Neural cell (in vitro differentiated cells): ENCODE results near the gene ZNF669. TPM values are rescaled to one million over a fixed set of nuclear protein-coding genes. Genes with fewer than 3 reads are reported as not detected.

Experiments
- H2AFZ ChIP-seq: fragments of 200-600, 300-800 bp; sonication (generic), shearing (Covaris generic); 2 replicates; pipeline ENCODE4 v1.6.0; 2014; ENCODE audit warnings: low read depth, mild to moderate bottlenecking, antibody characterized with exemption, low read length, moderate library complexity
- H3F3A ChIP-seq: fragments of 200-600 bp; shearing (Covaris generic); 2 replicates; pipeline ENCODE4 v1.6.1; 2016; ENCODE audit warnings: mild to moderate bottlenecking, moderate library complexity, mixed read lengths, antibody characterized with exemption, low read length; ENCODE audit not compliant: insufficient read depth, poor library complexity, severe bottlenecking
- H3K27ac ChIP-seq: fragments of 200-600, 300-800 bp; sonication (generic), shearing (Covaris generic); 2 replicates; pipeline ENCODE4 v1.5.1; 2014; ENCODE audit warnings: mild to moderate bottlenecking, low read length, moderate library complexity
- H3K27me3 ChIP-seq: fragments of 300-800, 200-600 bp; sonication (generic), shearing (Covaris generic); 2 replicates; pipeline ENCODE4 v1.6.0; 2014; ENCODE audit warnings: mild to moderate bottlenecking, low read depth, low read length, moderate library complexity; ENCODE audit not compliant: insufficient read depth
- H3K36me3 ChIP-seq: fragments of 300-800, 200-600 bp; sonication (generic), shearing (Covaris generic); 2 replicates; pipeline ENCODE4 v1.5.1; 2014; ENCODE audit warnings: mild to moderate bottlenecking, antibody characterized with exemption, low read length, moderate library complexity; ENCODE audit not compliant: insufficient read depth
- H3K4me2 ChIP-seq: fragments of 300-800, 200-600 bp; sonication (generic), shearing (Covaris generic); 2 replicates; pipeline ENCODE4 v1.6.0; 2014; ENCODE audit warnings: mild to moderate bottlenecking, low read length
- H3K4me3 ChIP-seq: fragments of 300-800, 200-600 bp; sonication (generic), shearing (Covaris generic); 2 replicates; pipeline ENCODE4 v1.5.1; 2014; ENCODE audit warnings: mild to moderate bottlenecking, low read length, moderate library complexity
- H3K79me2 ChIP-seq: fragments of 200-600 bp; shearing (Covaris generic); replicated peaks from 2 replicates; pipeline ENCODE4 v1.6.0; 2014; ENCODE audit warnings: mild to moderate bottlenecking, low read length, moderate library complexity; ENCODE audit not compliant: insufficient read depth
- H3K9ac ChIP-seq: fragments of 300-800, 200-600 bp; sonication (generic), shearing (Covaris generic); 2 replicates; pipeline ENCODE4 v1.6.1; 2016; ENCODE audit warnings: mild to moderate bottlenecking, low read length, mixed read lengths
- H3K9me2 ChIP-seq: fragments of 200-600 bp; shearing (Covaris generic); 2 replicates; pipeline ENCODE4 v1.6.1; 2016; ENCODE audit warnings: mild to moderate bottlenecking, low read length, mixed read lengths; ENCODE audit not compliant: insufficient read depth
- H3K9me3 ChIP-seq: fragments of 200-600, 300-800 bp; sonication (generic), shearing (Covaris generic); 2 replicates; pipeline ENCODE4 v1.6.1; 2016; ENCODE audit warnings: mild to moderate bottlenecking, mixed run types, low read length, moderate library complexity, mixed read lengths
- H4K20me1 ChIP-seq: fragments of 200-600 bp; shearing (Covaris generic); 2 replicates; pipeline ENCODE4 v1.6.1; 2016; ENCODE audit warnings: mild to moderate bottlenecking, mixed run types; ENCODE audit not compliant: insufficient read depth
- CTCF ChIP-seq: fragments of 450-650 bp; IDR thresholded peaks from 2 replicates; pipeline ENCODE4 v1.5.1; 2014; ENCODE audit warnings: antibody characterized with exemption, mild to moderate bottlenecking, moderate library complexity; ENCODE audit not compliant: poor library complexity, severe bottlenecking
- EP300 ChIP-seq: fragments of 450-650 bp; conservative IDR thresholded peaks from 2 replicates; pipeline ENCODE4 v1.6.1; 2014; ENCODE audit warnings: antibody characterized with exemption, mild to moderate bottlenecking, moderate library complexity; ENCODE audit not compliant: poor library complexity, severe bottlenecking
- EZH2 ChIP-seq: fragments of 200-600, 300-800 bp; shearing (Covaris generic), sonication (generic); IDR thresholded peaks from 2 replicates; pipeline ENCODE4 v1.6.1; 2014; ENCODE audit warnings: antibody characterized with exemption, low read length, borderline replicate concordance, mild to moderate bottlenecking; ENCODE audit not compliant: insufficient read depth, poor library complexity, severe bottlenecking
- MXI1 ChIP-seq: fragments of 450-650 bp; conservative IDR thresholded peaks from 2 replicates; pipeline ENCODE4 v1.6.1; 2014; ENCODE audit warnings: antibody characterized with exemption, mild to moderate bottlenecking; ENCODE audit not compliant: poor library complexity, severe bottlenecking
- POLR2AphosphoS5 ChIP-seq: IDR thresholded peaks from 2 replicates; pipeline ENCODE4 v1.6.1; 2012
- RAD21 ChIP-seq: fragments of 450-650 bp; conservative IDR thresholded peaks from 2 replicates; pipeline ENCODE4 v1.6.1; 2014; ENCODE audit warnings: antibody characterized with exemption, mild to moderate bottlenecking, moderate library complexity
- REST ChIP-seq: IDR thresholded peaks from 2 replicates; pipeline ENCODE4 v1.6.1; 2012; ENCODE audit warnings: borderline replicate concordance
- SMC3 ChIP-seq: fragments of 450-650 bp; conservative IDR thresholded peaks from 2 replicates; pipeline ENCODE4 v1.6.1; 2014; ENCODE audit warnings: antibody characterized with exemption, mild to moderate bottlenecking, moderate library complexity; ENCODE audit not compliant: poor library complexity
- TAF1 ChIP-seq: IDR thresholded peaks from 2 replicates; pipeline ENCODE4 v1.6.1; 2012; ENCODE audit warnings: low read depth
- polyA plus RNA-seq: library from polyadenylated mRNA; depleted of rRNA; stranded (reverse); fragments of >200 nt; gene quantifications from 2 replicates; pipeline ENCODE4 v1.2.3, GENCODE V29; 2014

The ZNF669 gene
- polyA plus RNA-seq, 1 donor from 2014 or later = 22.7 TPM

- TF ChIP-seq EZH2 = no peak
- no peak for TF ChIP-seq REST
- TF ChIP-seq MXI1 = no peak
- no peak for TF ChIP-seq SMC3
- no peak for TF ChIP-seq RAD21
- TF ChIP-seq TAF1 = no peak
- no peak for TF ChIP-seq CTCF
- no peak for TF ChIP-seq EP300
- no peak overlapping the region for H3K4me2 ChIP-seq
- peaks cover 47% of the 10 kb centered on the region for H3K36me3 ChIP-seq
These were observed 7.6 kb downstream of the ZNF669 start for GRCh38 chr1:247096544-247096943.

GRCh38 chr1:247096112-247096511 is 8.0 kb downstream of the ZNF669 start:
- TF ChIP-seq REST (no peak), TAF1 (no peak), CTCF (no peak), SMC3 (no peak), POLR2AphosphoS5 (no peak), MXI1 (no peak), EZH2 (no peak), RAD21 (no peak), EP300 (no peak)
- H3K9me2 ChIP-seq = no peaks in the 10 kb centered on the region
- no peak overlapping the region for H3K27ac ChIP-seq
- no peaks in the 10 kb centered on the region for H4K20me1 ChIP-seq
- peaks cover 9% of the 10 kb centered on the region for H3K9me3 ChIP-seq
- H3K4me2 ChIP-seq = no peak overlapping the region
- H3K79me2 ChIP-seq = peaks cover 20% of the 10 kb centered on the region
- no peaks in the 10 kb centered on the region for H3K27me3 ChIP-seq
- H3F3A ChIP-seq = no peaks in the 10 kb centered on the region
- H3K9ac ChIP-seq = no peak overlapping the region
- H2AFZ ChIP-seq = no peak overlapping the region
- no peak overlapping the region for H3K4me3 ChIP-seq
- peaks cover 43% of the 10 kb centered on the region for H3K36me3 ChIP-seq

More at GRCh38 chr1:247096544-247096943, 7.6 kb downstream of the ZNF669 start:
- Histone ChIP-seq H4K20me1 (no peaks in the 10 kb centered on the region), H3K9me3 (peaks cover 10% of the 10 kb centered on the region), H3F3A (no peaks in the 10 kb centered on the region), H3K9ac (no peak overlapping the region), H3K9me2 (no peaks in the 10 kb centered on the region), H3K79me2 (peaks cover 24% of the 10 kb centered on the region), H3K27me3 (no peaks in the 10 kb centered on the region), H2AFZ (no peak overlapping the region), H3K4me3 (no peak overlapping the region), H3K27ac (no peak overlapping the region)
